GM21717 (cell line): ENCODE results near the gene CSN1S1.
A peak's percentile ranks its signal among the peaks of the same experiment; 100 is the strongest.
"Not testable (repeated sequence)": the region's sequence is repeated elsewhere in the genome, so short reads cannot be mapped to it uniquely, and the experiment has no call there.

Experiments used
- ATAC-seq: cut with Tn5 transposase; IDR thresholded peaks from one replicate; pipeline ENCODE4 v1.9.1; 2021; ENCODE audit warnings: mild to moderate bottlenecking, moderate library complexity; ENCODE audit not compliant: unreplicated experiment

CSN1S1 gene

GRCh38 chr4:69930768-69931167, at the start of gene CSN1S1:
TSS of gene CSN1S1 (plus strand) at chr4:69931068. CDS start at chr4:69932556, 1,488 bp downstream.
- ATAC-seq = no peak

- ATAC-seq = peak; percentile 86
Measured at GRCh38 chr4:69881173-69881773, 49.6 kb upstream of the CSN1S1 start.

- no peak for ATAC-seq
Measured at GRCh38 chr4:69882150-69882549, 48.7 kb upstream of the CSN1S1 start.

- no peak for ATAC-seq
Measured at GRCh38 chr4:69888336-69888735, 42.5 kb upstream of the CSN1S1 start.

- ATAC-seq = no peak
Measured at GRCh38 chr4:69894186-69894585, 36.7 kb upstream of the CSN1S1 start.

GRCh38 chr4:69894721-69895120, 36.1 kb upstream of the CSN1S1 start:
- ATAC-seq = no peak

- ATAC-seq = no peak
Measured at GRCh38 chr4:69896530-69897116, 34.2 kb upstream of the CSN1S1 start.

GRCh38 chr4:69907151-69907550, 23.7 kb upstream of the CSN1S1 start:
- no peak for ATAC-seq

GRCh38 chr4:69909195-69909594, 21.7 kb upstream of the CSN1S1 start:
- ATAC-seq = no peak

GRCh38 chr4:69910016-69910782, 20.7 kb upstream of the CSN1S1 start:
- ATAC-seq = peak; percentile 92

- ATAC-seq = no peak
Measured at GRCh38 chr4:69920874-69921273, 10.0 kb upstream of the CSN1S1 start.

GRCh38 chr4:69923782-69924410, 7.0 kb upstream of the CSN1S1 start:
- ATAC-seq = not testable (repeated sequence)

- no peak for ATAC-seq
Measured at GRCh38 chr4:69934150-69934549, 3.3 kb downstream of the CSN1S1 start.

- no peak for ATAC-seq
Measured at GRCh38 chr4:69936566-69936965, 5.7 kb downstream of the CSN1S1 start.

- ATAC-seq = no peak
Measured at GRCh38 chr4:69951602-69952001, 20.7 kb downstream of the CSN1S1 start.

GRCh38 chr4:69957209-69957608, 26.3 kb downstream of the CSN1S1 start:
- ATAC-seq = no peak

GRCh38 chr4:69965628-69966027, 34.8 kb downstream of the CSN1S1 start, which contains the start of gene CSN2:
TSS of gene CSN2 (minus strand) at chr4:69965728. CDS start at chr4:69960995, 4,733 bp downstream.
- no peak for ATAC-seq

- ATAC-seq = no peak
Measured at GRCh38 chr4:69970071-69970470, 39.2 kb downstream of the CSN1S1 start.

- no peak for ATAC-seq
Measured at GRCh38 chr4:69974631-69975030, 43.8 kb downstream of the CSN1S1 start.

GRCh38 chr4:69977582-69977981, 46.7 kb downstream of the CSN1S1 start:
- ATAC-seq = no peak

GRCh38 chr4:69984030-69984443, 53.2 kb downstream of the CSN1S1 start:
- ATAC-seq = peak; percentile 81
